Right renal cortex interstitium (tissue), 3 donors: ENCODE results near the gene GNAO1. TPM values are rescaled to one million over a fixed set of nuclear protein-coding genes. Genes with fewer than 3 reads are reported as not detected.
A peak's percentile ranks its signal among the peaks of the same experiment; 100 is the strongest.

Source experiments
- DNase-seq, 3 donors: peaks; one replicate each; pipeline ENCODE4 v3.0.0-alpha.2; 2013; ENCODE audit warnings: low read depth in 3 of 3, low spot score in 2 of 3
- polyA plus RNA-seq, 3 donors: library from polyadenylated mRNA; unstranded; fragments of 120-200 nt; gene quantifications; one replicate each; pipeline ENCODE4 v1.2.1, GENCODE V29; 2013; ENCODE audit not compliant: insufficient read length in 3 of 3

Gene GNAO1
- polyA plus RNA-seq, 3 donors: 4.0 to 6.1 (median 5.0) TPM

DNA sequence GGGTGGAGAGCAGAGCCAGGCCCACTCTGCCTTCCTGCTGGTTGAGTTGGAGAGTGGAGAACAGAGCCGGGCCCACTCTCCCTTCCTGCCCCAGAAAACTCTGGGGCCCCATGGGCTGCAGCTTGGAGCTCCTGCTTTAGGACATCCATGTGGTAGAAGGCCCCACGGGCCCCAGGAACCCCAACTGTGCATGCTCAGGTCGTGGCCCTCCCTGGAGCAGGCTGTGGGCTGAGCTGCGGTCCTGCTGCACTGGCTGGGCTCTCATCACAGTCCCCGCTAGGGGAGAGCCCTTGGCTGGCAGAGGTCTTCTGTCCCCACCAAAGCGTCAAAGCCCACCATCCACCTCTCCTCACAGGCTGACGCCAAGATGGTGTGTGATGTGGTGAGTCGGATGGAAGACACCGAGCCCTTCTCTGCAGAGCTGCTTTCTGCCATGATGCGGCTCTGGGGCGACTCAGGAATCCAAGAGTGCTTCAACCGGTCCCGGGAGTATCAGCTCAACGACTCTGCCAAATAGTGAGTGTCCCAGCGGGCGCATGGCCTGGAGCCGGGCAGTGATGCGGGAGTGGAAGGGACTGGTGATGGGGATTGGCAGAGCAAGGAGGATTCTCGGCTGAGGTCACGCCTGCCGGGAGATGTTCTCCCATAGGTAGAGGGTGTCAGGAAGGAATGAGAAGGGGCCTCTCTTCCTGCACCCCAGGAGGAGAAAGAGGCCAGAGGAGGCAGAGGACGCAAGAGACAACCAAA lies 137.2 kb downstream of the GNAO1 start:
- no peak for DNase-seq

GRCh38 chr16:56329887-56330286 lies 138.6 kb downstream of the GNAO1 start:
- no peak for DNase-seq

DNA sequence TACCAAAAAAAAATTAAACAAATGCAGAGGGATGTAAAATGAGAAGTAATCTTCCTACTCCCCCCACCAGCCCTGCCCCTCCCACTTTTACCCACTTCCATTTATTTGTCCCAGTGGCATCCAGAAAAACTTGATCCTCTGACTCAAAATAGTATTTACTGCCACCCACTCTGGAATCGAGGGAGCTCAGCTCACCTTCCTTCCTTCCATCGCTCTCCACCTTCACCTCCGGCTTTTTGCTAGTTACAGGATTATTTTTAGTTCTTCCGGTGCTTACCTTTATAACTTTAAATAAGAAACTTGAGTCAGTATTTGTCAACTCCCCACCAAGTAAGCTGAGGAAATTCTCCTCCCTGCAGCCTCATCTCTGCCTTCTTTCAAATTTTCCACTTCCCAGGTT lies 139.2 kb downstream of the GNAO1 start:
- no peak for DNase-seq

DNA sequence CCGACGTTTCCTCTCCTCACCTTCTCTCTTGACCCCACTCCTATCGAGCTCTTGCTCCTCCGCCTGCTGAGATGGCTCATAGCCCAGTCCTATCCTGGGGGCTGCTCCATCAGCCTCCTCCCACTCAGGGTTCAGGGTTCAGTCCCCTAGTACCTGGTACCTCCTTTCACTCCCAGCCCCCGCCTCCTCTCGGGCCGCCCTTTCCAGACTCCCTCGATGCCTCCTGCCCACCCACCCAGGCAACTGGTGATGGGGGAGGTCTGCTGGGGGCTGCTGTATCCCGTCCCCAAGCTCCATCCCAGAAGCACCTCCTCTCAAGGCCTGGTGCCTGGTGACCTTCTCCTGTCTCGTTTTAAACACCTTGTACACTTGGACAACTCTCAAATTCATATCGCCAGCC lies 140.1 kb downstream of the GNAO1 start:
- no peak for DNase-seq

- DNase-seq: no peak
Observed at GRCh38 chr16:56331915-56332314, 140.6 kb downstream of the GNAO1 start.

DNA sequence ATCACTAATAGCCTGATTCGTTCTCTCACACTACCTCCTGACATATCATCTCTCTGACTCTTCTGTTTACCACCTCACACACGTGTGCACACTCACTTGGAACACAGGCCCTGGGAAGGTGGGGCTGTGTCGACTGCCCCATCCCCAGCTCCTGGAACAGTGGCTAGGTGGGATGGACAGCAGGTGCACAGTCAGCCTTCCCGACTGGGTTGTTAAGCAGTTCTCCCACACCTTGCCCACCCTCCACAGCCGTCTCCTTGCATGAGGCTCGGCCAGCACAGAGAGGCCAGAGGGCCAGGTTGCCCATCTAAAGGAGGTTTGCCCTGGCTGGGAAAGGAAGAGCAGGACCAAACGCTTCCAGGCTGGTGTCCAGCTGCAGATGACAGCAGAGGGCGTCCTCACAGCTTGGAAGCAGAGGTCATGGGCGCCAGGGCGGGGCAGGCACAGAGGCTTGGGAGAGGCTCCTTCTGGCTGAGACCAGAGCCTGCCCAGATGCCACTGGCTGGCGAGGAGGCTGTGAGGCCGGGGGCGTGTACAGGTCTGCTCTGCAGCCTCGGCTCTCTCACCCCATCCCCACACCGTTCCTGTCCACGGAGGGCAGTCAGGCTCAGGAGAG lies 141.3 kb downstream of the GNAO1 start:
- peak in 1 of 3 donors; percentile 35 for DNase-seq

GRCh38 chr16:56334761-56335160 lies 143.5 kb downstream of the GNAO1 start:
- no peak for DNase-seq

DNA sequence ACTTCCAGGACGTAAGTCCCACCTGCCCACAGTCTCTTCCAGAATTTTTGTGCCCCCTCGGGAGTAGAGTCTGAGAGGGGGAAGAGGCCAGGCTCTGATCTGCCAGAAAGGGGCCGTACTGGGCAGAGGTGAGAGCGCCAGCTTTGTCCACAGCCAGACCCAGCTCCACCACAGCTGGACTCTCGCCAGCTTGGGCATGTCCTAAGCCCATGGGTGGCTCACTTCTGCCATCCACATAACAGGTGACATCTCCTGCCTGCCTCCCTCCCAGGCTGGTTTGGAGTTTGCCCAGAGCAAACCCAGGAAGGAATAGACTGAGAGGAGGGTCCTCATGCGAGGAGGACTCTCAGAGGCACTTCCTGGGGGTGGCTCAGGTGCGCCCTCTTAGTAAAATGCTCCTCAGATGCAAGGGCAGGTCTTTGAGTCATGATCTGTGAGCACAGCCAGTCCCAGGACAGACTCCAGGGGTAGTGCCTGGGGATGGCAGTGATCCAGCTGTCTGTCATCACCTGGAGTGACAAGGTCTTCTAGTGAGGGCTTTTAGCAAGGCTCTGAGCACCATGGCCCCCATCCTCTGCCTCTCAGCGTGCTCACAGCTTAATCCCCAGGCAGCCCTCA lies 144.9 kb downstream of the GNAO1 start:
- DNase-seq: no peak

- no peak for DNase-seq
Observed at GRCh38 chr16:56336711-56337110, 145.4 kb downstream of the GNAO1 start.

GRCh38 chr16:56337131-56337857 lies 146.0 kb downstream of the GNAO1 start:
- no peak for DNase-seq

DNA sequence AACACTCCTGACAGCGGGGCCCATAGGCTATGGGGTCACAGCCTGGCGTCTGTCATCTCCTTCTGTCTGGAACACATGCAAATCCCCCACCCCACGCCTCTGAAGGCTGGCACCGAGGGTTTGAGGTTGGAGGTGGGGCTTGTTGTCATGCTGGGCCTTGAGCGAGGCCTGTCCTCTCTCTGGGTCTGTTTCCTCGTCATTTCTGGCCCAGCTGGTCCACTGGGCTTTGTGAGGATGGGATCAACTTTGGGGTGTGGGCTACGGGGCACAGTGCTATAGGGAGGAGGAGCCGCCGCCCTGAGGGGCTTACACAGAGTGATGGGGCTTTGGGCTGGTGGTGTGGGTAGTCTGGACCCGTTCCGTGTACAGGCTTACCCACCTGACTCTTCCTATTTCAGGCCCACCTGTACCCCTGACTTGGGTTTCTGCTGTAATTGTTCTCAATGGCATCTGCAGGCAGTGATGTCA lies 146.6 kb downstream of the GNAO1 start:
- no peak for DNase-seq

GRCh38 chr16:56338566-56339318 lies 147.5 kb downstream of the GNAO1 start:
- DNase-seq: no peak

GRCh38 chr16:56339431-56340195 lies 148.3 kb downstream of the GNAO1 start:
- no peak for DNase-seq

- DNase-seq: no peak
Observed at GRCh38 chr16:56340416-56340815, 149.1 kb downstream of the GNAO1 start.

- DNase-seq: no peak
Observed at GRCh38 chr16:56340864-56341365, 149.6 kb downstream of the GNAO1 start.

- no peak for DNase-seq
Observed at GRCh38 chr16:56341656-56342399, 150.5 kb downstream of the GNAO1 start.

DNA sequence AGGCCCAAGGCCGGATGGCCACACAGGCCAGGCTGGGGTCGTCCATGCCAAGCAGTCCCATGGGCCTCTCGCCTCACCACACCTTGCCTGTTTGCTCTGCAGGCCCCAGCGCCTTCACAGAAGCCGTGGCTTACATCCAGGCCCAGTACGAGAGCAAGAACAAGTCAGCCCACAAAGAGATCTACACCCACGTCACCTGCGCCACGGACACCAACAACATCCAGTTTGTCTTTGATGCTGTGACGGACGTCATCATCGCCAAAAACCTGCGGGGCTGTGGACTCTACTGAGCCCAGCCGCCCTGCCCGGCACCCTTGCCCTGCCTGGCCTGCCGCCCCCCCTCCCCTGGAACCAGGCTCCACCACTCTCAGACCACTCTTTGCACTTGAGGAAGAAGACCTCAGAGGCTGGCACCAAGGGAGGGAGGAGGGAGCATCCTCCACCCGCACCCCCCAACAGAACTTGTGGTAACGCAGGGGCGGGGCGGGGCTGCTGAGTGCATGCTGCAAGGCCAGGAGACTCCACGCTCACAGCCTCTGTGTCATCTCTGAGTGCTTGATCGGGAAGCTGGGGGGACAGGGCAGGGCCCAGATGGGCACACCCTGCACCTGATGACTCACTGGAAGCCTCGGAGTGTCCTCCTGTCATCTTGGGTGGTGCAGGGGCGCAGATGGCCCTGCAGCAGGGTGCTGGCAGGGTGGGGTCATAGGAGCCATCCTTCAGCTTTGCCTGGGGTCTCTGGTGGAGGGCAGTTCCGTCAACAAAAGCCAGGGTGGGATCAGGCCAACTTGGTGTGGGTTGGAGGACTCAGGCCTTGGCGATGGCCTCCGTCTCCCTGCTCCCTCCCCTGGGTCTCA lies 152.6 kb downstream of the GNAO1 start:
- no peak for DNase-seq
